Stomach (tissue), 9 donors: ENCODE measurements around the gene PMFBP1. TPM values are rescaled to one million over a fixed set of nuclear protein-coding genes. Genes with fewer than 3 reads are reported as not detected.
"Not testable (repeated sequence)": the region's sequence is repeated elsewhere in the genome, so short reads cannot be mapped to it uniquely, and the experiment has no call there.

Source experiments
- DNase-seq, 2 donors: peaks; one replicate each; pipeline versions ENCODE4 v3.0.0 to v3.0.0-alpha.2; 2013 to 2019
- H3K27ac ChIP-seq, 5 donors: fragments of 200-600 bp in 4 of 5; sonication (generic) in 4 of 5; one replicate each; pipeline ENCODE4 v1.5.1; 2013 to 2019; ENCODE audit warnings: mild to moderate bottlenecking in 1 of 5, moderate library complexity in 1 of 5
- H3K27me3 ChIP-seq, 3 donors: fragments of 200-600 bp; sonication (generic); one replicate each; pipeline ENCODE4 v1.5.1; 2017 to 2019; ENCODE audit warnings: mixed run types in 1 of 3
- H3K36me3 ChIP-seq, 4 donors: fragments of 200-600 bp; sonication (generic); 1 replicate in 3 of 4; 2 replicates in 1 of 4; pipeline ENCODE4 v1.5.1; 2016 to 2019
- H3K4me1 ChIP-seq, 4 donors: fragments of 200-600 bp; sonication (generic); one replicate each; pipeline ENCODE4 v1.5.1; 2016 to 2019
- H3K4me3 ChIP-seq, 4 donors: fragments of 200-600 bp; sonication (generic) in 3 of 4; one replicate each; pipeline ENCODE4 v1.5.1; 2016 to 2019; ENCODE audit warnings: mild to moderate bottlenecking in 1 of 4
- H3K9me3 ChIP-seq, 4 donors: fragments of 200-600 bp; sonication (generic); one replicate each; pipeline ENCODE4 v1.5.1; 2016 to 2019
- CTCF ChIP-seq, 7 experiments: fragments of 450-650 bp in 4 of 7; fragments of 200-600 bp in 3 of 7; sonication (generic) in 3 of 7; IDR thresholded peaks; one replicate each; pipeline ENCODE4 v1.5.1; 2016 to 2019; ENCODE audit warnings: antibody characterized with exemption in 7 of 7, control low read depth in 2 of 7, mild to moderate bottlenecking in 1 of 7
- EP300 ChIP-seq: sonication (generic); formaldehyde crosslinking; IDR thresholded peaks from one replicate; pipeline ENCODE4 v1.6.1; 2017; ENCODE audit warnings: antibody characterized with exemption
- POLR2A ChIP-seq, 4 donors: fragments of 450-650 bp; IDR thresholded peaks; one replicate each; pipeline ENCODE4 v1.6.1; 2016; ENCODE audit warnings: antibody characterized with exemption in 4 of 4, control low read depth in 2 of 4, mild to moderate bottlenecking in 1 of 4, moderate library complexity in 1 of 4
- POLR2AphosphoS5 ChIP-seq, 3 donors: sonication (generic); formaldehyde crosslinking; IDR thresholded peaks; one replicate each; pipeline ENCODE4 v1.6.1; 2016; ENCODE audit warnings: antibody characterized with exemption in 3 of 3
- WGBS, 5 donors: extraction: QIAGEN DNeasy Blood & Tissue Kit in 3 of 5; methylation state at CpG; one replicate each; pipeline versions ENCODE4 v1.1.5 to v1.1.7; 2013 to 2018; 5-methylcytosine and 5-hydroxymethylcytosine counted together
- intact Hi-C: fragments of 100-400 bp; cut with DNase I; formaldehyde crosslinking; loops from one replicate; pipeline ENCODE4 v1.15.1; 2023; ENCODE audit warnings: low total_unique reads
- polyA plus RNA-seq, 3 donors: library from polyadenylated mRNA; stranded (reverse); fragments of 200-250 nt; gene quantifications; one replicate each; pipeline ENCODE4 v1.2.3, GENCODE V29; 2013
- total RNA-seq, 5 donors: library from RNA; depleted of rRNA; stranded (reverse); fragments of >200 nt; gene quantifications; one replicate each; pipeline versions ENCODE4 v1.1.0 to v1.2.3, GENCODE V29; 2014 to 2016
- donor health status: healthy with polysubstance abuse.
- donor health status: Bipolar disorder and iron deficiency.
- donor health status: healthy.

The PMFBP1 gene
- total and polyA plus RNA-seq, 8 donors: 0.29 to 9.8 (median 0.92) TPM; not detected in 1

GRCh38 chr16:72091217-72091616 is 80.7 kb downstream of the PMFBP1 start:
- Histone ChIP-seq H3K27ac (no peak overlapping the region), H3K36me3 (peaks cover 20 to 48% (median 48%) of the 10 kb centered on the region in 4 donors), H3K9me3 (no peaks in the 10 kb centered on the region), H3K4me1 (peaks cover 24 to 46% (median 40%) of the 10 kb centered on the region in 4 donors), H3K27me3 (no peaks in the 10 kb centered on the region), H3K4me3 (no peak overlapping the region)
- 69 to 82% (median 70%) methylated on average over 3 of the region's 3 CpGs for WGBS, 5 donors
- no peak for DNase-seq
- intact Hi-C loops: no loop called here
- TF ChIP-seq POLR2A (IDR thresholded peaks at IDR 0.05) (no peak), POLR2AphosphoS5 (IDR thresholded peaks at IDR 0.05) (no peak), EP300 (no peak), CTCF (IDR thresholded peaks at IDR 0.05) (no peak)

GRCh38 chr16:72085002-72085401 is 87.0 kb downstream of the PMFBP1 start:
- Histone ChIP-seq H3K4me1 (no peaks in the 10 kb centered on the region), H3K27ac (no peak overlapping the region), H3K4me3 (no peak overlapping the region), H3K9me3 (peaks cover 0 to 14% (median 6%) of the 10 kb centered on the region in 4 donors), H3K27me3 (no peaks in the 10 kb centered on the region), H3K36me3 (peaks cover 26 to 66% (median 61%) of the 10 kb centered on the region in 4 donors)
- DNase-seq: no peak
- TF ChIP-seq EP300: no peak
- TF ChIP-seq POLR2AphosphoS5 (IDR thresholded peaks at IDR 0.05): no peak
- TF ChIP-seq CTCF (IDR thresholded peaks at IDR 0.05): no peak
- TF ChIP-seq POLR2A (IDR thresholded peaks at IDR 0.05): no peak
- 73 to 98% (median 78%) methylated on average over 2 of the region's 2 CpGs for WGBS, 5 donors
- intact Hi-C loops: no loop called here

- H3K4me1 ChIP-seq: no peaks in the 10 kb centered on the region
- H3K27ac ChIP-seq: no peak overlapping the region
- H3K36me3 ChIP-seq: peaks cover 21 to 60% (median 55%) of the 10 kb centered on the region in 4 donors
- no peak for DNase-seq
- TF ChIP-seq POLR2A (IDR thresholded peaks at IDR 0.05) (no peak), CTCF (IDR thresholded peaks at IDR 0.05) (no peak), EP300 (no peak), POLR2AphosphoS5 (IDR thresholded peaks at IDR 0.05) (no peak)
- 89 to 100% (median 98%) methylated on average over 10 of the region's 10 CpGs for WGBS, 5 donors
- no peak overlapping the region for H3K4me3 ChIP-seq
- no peaks in the 10 kb centered on the region for H3K27me3 ChIP-seq
- H3K9me3 ChIP-seq: peaks cover 0 to 14% (median 6%) of the 10 kb centered on the region in 4 donors
- intact Hi-C loops: no loop called here
These were observed 87.5 kb downstream of the PMFBP1 start for GRCh38 chr16:72084445-72084844.

GRCh38 chr16:72083778-72084404 is 88.1 kb downstream of the PMFBP1 start:
- Histone ChIP-seq H3K4me3 (no peak overlapping the region), H3K27ac (no peak overlapping the region), H3K4me1 (no peaks in the 10 kb centered on the region), H3K27me3 (no peaks in the 10 kb centered on the region), H3K36me3 (peaks cover 17 to 54% (median 50%) of the 10 kb centered on the region in 4 donors), H3K9me3 (peaks cover 0 to 14% (median 6%) of the 10 kb centered on the region in 4 donors)
- 40 to 58% (median 53%) methylated on average over 3 of the region's 3 CpGs for WGBS, 5 donors
- intact Hi-C loops: no loop called here
- TF ChIP-seq POLR2AphosphoS5 (IDR thresholded peaks at IDR 0.05) (no peak), EP300 (no peak), POLR2A (IDR thresholded peaks at IDR 0.05) (no peak), CTCF (IDR thresholded peaks at IDR 0.05) (no peak)
- DNase-seq: no peak

- intact Hi-C loops, H3K27me3 ChIP-seq, H3K9me3 ChIP-seq, H3K4me3 ChIP-seq, DNase-seq, H3K27ac ChIP-seq: not testable (repeated sequence)
- WGBS, 5 donors: 79 to 100% (median 93%) methylated on average over 2 to 3 of the region's 5 CpGs
- Histone ChIP-seq H3K4me1 (peaks cover 16 to 34% (median 25%) of the 10 kb centered on the region in 4 donors), H3K36me3 (peaks cover 0 to 12% (median 5%) of the 10 kb centered on the region in 4 donors)
These were observed 94.8 kb downstream of the PMFBP1 start for GRCh38 chr16:72076991-72077706.

- DNase-seq, H3K27me3 ChIP-seq, H3K9me3 ChIP-seq, intact Hi-C loops, H3K4me3 ChIP-seq: not testable (repeated sequence)
- Histone ChIP-seq H3K4me1 (peaks cover 16 to 39% (median 29%) of the 10 kb centered on the region in 4 donors), H3K27ac (peak overlapping the region in 4 of 5 donors; percentile 26 to 75 (median 64)), H3K36me3 (peaks cover 0 to 12% (median 5%) of the 10 kb centered on the region in 4 donors)
- WGBS, 5 donors: 21 to 39% (median 26%) methylated on average over 1 to 2 of the region's 6 CpGs
These were observed 96.9 kb downstream of the PMFBP1 start for GRCh38 chr16:72075067-72075466.
